CD4-positive, alpha-beta memory T cell (primary cell): Measurements from ENCODE around the gene HYAL3. TPM values are rescaled to one million over a fixed set of nuclear protein-coding genes. Genes with fewer than 3 reads are reported as not detected.
A peak's percentile ranks its signal among the peaks of the same experiment; 100 is the strongest.

Experiments
- CTCF ChIA-PET: fragments of 350-600 bp; sonication (Branson Sonifier 250); formaldehyde crosslinking; loops from one replicate; lab custom pipeline; 2021; ENCODE audit warnings: inconsistent platforms; ENCODE audit not compliant: partially characterized antibody; lab: Charles Lee
- POLR2A ChIA-PET: fragments of 350-600 bp; sonication (Branson Sonifier 250); formaldehyde crosslinking; loops from one replicate; lab custom pipeline; 2021; ENCODE audit not compliant: partially characterized antibody; lab: Charles Lee
- DNase-seq, 5 donors: peaks; one replicate each; pipeline versions ENCODE4 v3.0.0 to v3.0.0-alpha.2; 2020 to 2022; ENCODE audit warnings: mixed read lengths in 1 of 5
- H3K27ac ChIP-seq: one replicate; pipeline ENCODE4 v1.7.0; 2013; ENCODE audit warnings: low read depth, low read length
- H3K27me3 ChIP-seq: 2 replicates; pipeline ENCODE4 v1.7.0; 2013; ENCODE audit warnings: mild to moderate bottlenecking, low read length, moderate library complexity; ENCODE audit not compliant: insufficient read depth
- H3K36me3 ChIP-seq: 2 replicates; pipeline ENCODE4 v1.7.0; 2013; ENCODE audit warnings: mild to moderate bottlenecking, low read length, moderate library complexity; ENCODE audit not compliant: insufficient read depth
- H3K4me1 ChIP-seq: 2 replicates; pipeline ENCODE4 v1.7.0; 2013; ENCODE audit warnings: mild to moderate bottlenecking, low read length, moderate library complexity; ENCODE audit not compliant: insufficient read depth
- H3K4me3 ChIP-seq, 2 donors: one replicate each; pipeline ENCODE4 v1.7.0; 2013; ENCODE audit warnings: low read length in 2 of 2, mild to moderate bottlenecking in 1 of 2
- H3K9me3 ChIP-seq, 2 donors: one replicate each; pipeline ENCODE4 v1.7.0; 2013; ENCODE audit warnings: low read length in 2 of 2, control low read depth in 1 of 2; ENCODE audit not compliant: control insufficient read depth in 1 of 2
- H3K27ac Mint-ChIP-seq, 7 donors: one replicate each; pipeline ENCODE4 v1.8.0; 2020 to 2021; ENCODE audit warnings: mixed read lengths in 7 of 7, mild to moderate bottlenecking in 6 of 7, inconsistent platforms in 3 of 7, moderate library complexity in 3 of 7
- H3K27me3 Mint-ChIP-seq, 2 donors: one replicate each; pipeline ENCODE4 v1.8.0; 2020 to 2021; ENCODE audit warnings: mixed read lengths in 2 of 2
- H3K36me3 Mint-ChIP-seq, 2 donors: one replicate each; pipeline ENCODE4 v1.8.0; 2020 to 2021; ENCODE audit warnings: mixed read lengths in 2 of 2, inconsistent platforms in 1 of 2, mild to moderate bottlenecking in 1 of 2
- H3K4me1 Mint-ChIP-seq, 4 donors: one replicate each; pipeline ENCODE4 v1.8.0; 2020 to 2021; ENCODE audit warnings: mixed read lengths in 4 of 4, mild to moderate bottlenecking in 1 of 4
- H3K4me3 Mint-ChIP-seq, 8 donors: one replicate each; pipeline ENCODE4 v1.8.0; 2020 to 2021; ENCODE audit warnings: mixed read lengths in 8 of 8, mild to moderate bottlenecking in 7 of 8, moderate library complexity in 6 of 8, inconsistent platforms in 3 of 8
- H3K9me3 Mint-ChIP-seq, 8 donors: one replicate each; pipeline ENCODE4 v1.8.0; 2020 to 2021; ENCODE audit warnings: mixed read lengths in 8 of 8, mild to moderate bottlenecking in 5 of 8, inconsistent platforms in 3 of 8, moderate library complexity in 1 of 8
- intact Hi-C: fragments of 100-400 bp; cut with micrococcal nuclease; formaldehyde crosslinking; loops from one replicate; pipeline ENCODE4 v1.15.1; 2023
- polyA plus RNA-seq, 2 donors: library from polyadenylated mRNA; unstranded; fragments of 300-500 nt; fragmentation: Illumina TruSeq; gene quantifications; one replicate each; pipeline ENCODE4 v1.2.3, GENCODE V29; 2021
- total RNA-seq, 2 experiments: library from RNA; stranded (reverse); gene quantifications; one replicate each; pipeline ENCODE4 v1.2.3, GENCODE V29; 2021

Gene HYAL3, protein sequence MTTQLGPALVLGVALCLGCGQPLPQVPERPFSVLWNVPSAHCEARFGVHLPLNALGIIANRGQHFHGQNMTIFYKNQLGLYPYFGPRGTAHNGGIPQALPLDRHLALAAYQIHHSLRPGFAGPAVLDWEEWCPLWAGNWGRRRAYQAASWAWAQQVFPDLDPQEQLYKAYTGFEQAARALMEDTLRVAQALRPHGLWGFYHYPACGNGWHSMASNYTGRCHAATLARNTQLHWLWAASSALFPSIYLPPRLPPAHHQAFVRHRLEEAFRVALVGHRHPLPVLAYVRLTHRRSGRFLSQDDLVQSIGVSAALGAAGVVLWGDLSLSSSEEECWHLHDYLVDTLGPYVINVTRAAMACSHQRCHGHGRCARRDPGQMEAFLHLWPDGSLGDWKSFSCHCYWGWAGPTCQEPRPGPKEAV
- total RNA-seq (1 to 10 TPM; 5.1 to 5.4 TPM), polyA plus RNA-seq (1 to 10 TPM; 4.4 to 7.1 TPM)

DNA sequence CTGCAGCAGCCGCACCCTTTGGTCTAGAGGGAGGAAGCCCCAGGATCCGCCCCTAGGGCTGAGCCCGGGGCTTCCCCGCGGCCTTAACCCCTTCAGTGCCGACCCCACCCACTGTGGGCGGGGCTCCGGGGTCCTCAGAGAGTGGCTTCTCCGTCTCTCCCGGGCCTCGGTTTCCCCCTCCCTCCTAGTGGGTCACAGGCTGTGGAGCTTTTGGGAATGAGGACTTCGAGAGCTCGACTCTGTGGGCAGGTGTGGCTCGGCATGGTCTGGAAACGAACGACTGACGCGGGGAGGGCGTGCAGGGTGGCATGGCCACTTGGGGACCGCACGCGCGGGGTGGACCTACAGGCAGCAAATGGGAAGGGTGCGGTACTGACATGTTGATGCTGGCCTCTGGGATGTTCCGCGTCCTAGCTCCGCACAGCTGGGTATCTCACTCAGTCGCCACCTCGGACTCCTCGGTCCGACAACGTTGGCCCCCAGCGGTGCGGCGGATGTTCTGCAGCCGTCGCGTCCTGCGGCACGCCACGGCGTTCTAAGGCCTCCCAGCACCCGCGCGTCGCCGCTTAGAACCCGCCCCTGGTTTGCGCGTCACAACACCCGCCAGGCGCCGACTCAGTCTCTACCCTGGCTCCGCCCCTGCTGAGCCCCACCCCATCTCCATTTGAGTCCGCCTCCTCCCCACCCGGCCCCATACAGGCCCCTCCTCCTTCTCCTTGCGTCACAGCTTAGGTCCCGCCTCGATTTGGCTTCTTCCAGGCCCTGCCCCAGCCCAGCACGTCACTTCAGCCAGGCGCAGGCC is at the start of gene HYAL3, which contains the start of gene NAA80:
Gene HYAL3, minus strand, starts transcription at position 570 of the 802 bp plus-strand sequence. CDS start 3,803 bp downstream, outside the sequence.
Gene NAA80, minus strand, starts transcription at position 570 of the 802 bp plus-strand sequence. CDS start 1,942 bp downstream, outside the sequence.
- Mint-ChIP-seq H3K4me3 (peak within 1 kb of the TSS; percentile 95 to 100 (median 97)), H3K9me3 (no peaks in the 10 kb centered on the region), H3K36me3 (peaks cover 0 to 7% of the 10 kb centered on the region in 2 donors), H3K27ac (peak within 1 kb of the TSS; percentile 95 to 100 (median 100)), H3K4me1 (peaks cover 12 to 47% (median 26%) of the 10 kb centered on the region in 4 donors), H3K27me3 (no peaks in the 10 kb centered on the region)
- peak; percentile 100 for DNase-seq
- H3K4me3 ChIP-seq = peak within 1 kb of the TSS; percentile 74 to 85
- peaks cover 25% of the 10 kb centered on the region for H3K4me1 ChIP-seq
- ChIA-PET POLR2A (interaction anchor here (0.5 to 9.2 kb wide), 23 partner anchors 9 to 1252 kb away, joined by 3 to 178 read pairs (median 5); partner anchors contain the start of genes C3orf18, CYB561D2, GNAI2 and HEMK1), CTCF (interaction anchor here (0.8 to 3.8 kb wide), 17 partner anchors 15 to 104 kb away, joined by 3 to 37 read pairs (median 5); partner anchors contain the start of genes GNAI2, HYAL2, LSMEM2 and TUSC2)
- no peaks in the 10 kb centered on the region for H3K9me3 ChIP-seq
- intact Hi-C loops = loop anchor here (1.0 to 2.0 kb wide), 8 partner anchors 22 to 360 kb away; partner anchors contain the start of genes CYB561D2, NPRL2, TMEM115 and TUSC2
- peak within 1 kb of the TSS; percentile 90 for H3K27ac ChIP-seq
- H3K27me3 ChIP-seq = no peaks in the 10 kb centered on the region
- no peaks in the 10 kb centered on the region for H3K36me3 ChIP-seq

DNA sequence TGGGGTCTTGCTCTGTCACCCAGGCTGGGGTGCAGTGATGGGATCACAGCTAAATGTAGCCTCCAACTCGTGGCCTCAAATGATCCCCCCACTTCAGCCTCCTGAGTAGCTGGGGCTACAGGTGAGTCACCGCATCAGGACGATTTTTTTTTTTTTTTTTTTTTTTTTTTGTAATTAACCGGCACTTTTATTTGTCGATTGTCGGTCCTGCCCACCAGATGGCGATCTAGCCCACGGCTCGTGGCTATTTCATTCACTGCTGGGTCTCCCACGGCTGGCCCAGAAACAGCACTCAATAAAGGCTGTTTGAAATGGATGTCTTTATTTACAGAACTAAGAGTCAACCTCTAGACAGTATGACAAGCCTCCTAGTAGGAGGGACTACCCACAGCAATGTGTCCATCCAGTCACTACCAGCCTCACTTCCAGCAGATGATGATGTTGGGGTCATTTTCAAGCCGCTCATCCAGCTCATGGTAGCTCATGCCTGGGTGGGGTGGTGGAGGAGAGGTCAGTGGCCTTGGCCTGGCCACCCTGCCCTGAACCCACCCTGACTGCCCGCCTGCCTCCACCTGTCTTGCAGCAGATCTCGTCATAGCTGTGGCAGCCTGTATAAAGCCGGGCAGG is 48.1 kb upstream of the HYAL3 start:
- H3K36me3 ChIP-seq = peaks cover 15% of the 10 kb centered on the region
- peaks cover 23 to 87% (median 54%) of the 10 kb centered on the region in 4 donors for H3K4me1 Mint-ChIP-seq
- no peaks in the 10 kb centered on the region for H3K27me3 Mint-ChIP-seq
- peaks cover 0 to 36% of the 10 kb centered on the region in 2 donors for H3K36me3 Mint-ChIP-seq
- peak overlapping the region in 4 of 8 donors; percentile 32 to 77 (median 40) for H3K4me3 Mint-ChIP-seq
- H3K4me3 ChIP-seq = no peak overlapping the region
- ChIA-PET CTCF (interaction anchor here (0.6 to 4.5 kb wide), 17 partner anchors 9 to 1897 kb away, joined by 3 to 84 read pairs (median 3); partner anchors contain the start of genes CISH, HEMK1, HYAL3 and NAA80), POLR2A (interaction anchor here (0.6 to 23.7 kb wide), 10 partner anchors 12 to 271 kb away, joined by 3 to 595 read pairs (median 4); partner anchors contain the start of genes C3orf18, HEMK1, RASSF1 and TMEM115)
- H3K27ac Mint-ChIP-seq = peak overlapping the region; percentile 64 to 96 (median 82)
- intact Hi-C loops = loop anchor here (1.0 kb wide), 2 partner anchors 89 to 195 kb away; no protein-coding TSS in a partner anchor
- H3K9me3 Mint-ChIP-seq = no peaks in the 10 kb centered on the region
- peaks cover 65% of the 10 kb centered on the region for H3K4me1 ChIP-seq
- H3K27me3 ChIP-seq = no peaks in the 10 kb centered on the region
- DNase-seq = peak; percentile 78 to 81 (median 79)
- H3K9me3 ChIP-seq = no peaks in the 10 kb centered on the region
- peak overlapping the region; percentile 39 for H3K27ac ChIP-seq

DNA sequence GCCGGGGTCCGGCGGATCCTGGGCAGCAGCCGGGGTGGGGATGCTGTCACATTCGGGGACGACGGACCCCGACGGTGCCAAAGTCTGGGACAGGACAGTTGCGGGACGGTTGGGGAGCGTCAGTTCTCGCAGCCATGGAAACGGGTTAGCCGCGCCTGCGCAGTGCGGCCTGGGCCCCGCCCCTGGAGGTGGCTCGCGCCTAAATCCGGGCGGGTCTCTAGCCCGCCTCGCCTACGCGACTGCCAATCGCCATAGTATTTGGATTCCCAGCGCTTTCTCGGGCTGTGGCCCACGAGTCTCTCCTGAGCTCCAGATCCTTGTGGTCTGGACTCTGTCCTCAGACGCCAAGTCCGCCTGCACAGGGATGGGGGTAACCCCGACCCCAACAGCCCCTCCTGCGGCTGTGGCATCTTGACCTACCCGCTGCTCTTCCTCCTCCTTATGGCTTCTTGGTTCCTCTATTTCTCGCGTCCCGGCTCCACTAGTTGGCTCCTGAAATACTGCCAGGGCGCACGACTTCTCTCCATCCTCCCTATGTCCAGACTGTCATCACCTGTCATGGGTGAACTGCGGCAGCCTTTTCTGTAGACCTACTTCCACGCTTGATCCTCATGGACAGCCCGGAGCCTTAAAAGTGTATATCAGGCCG is 46.5 kb upstream of the HYAL3 start, which contains the start of gene ZMYND10:
Gene ZMYND10, minus strand, starts transcription at position 147 of the 649 bp plus-strand sequence. CDS start 153 bp downstream, outside the sequence.
- H3K36me3 Mint-ChIP-seq = peaks cover 0 to 27% of the 10 kb centered on the region in 2 donors
- peak within 1 kb of the TSS; percentile 24 for H3K27ac ChIP-seq
- H3K36me3 ChIP-seq = peaks cover 15% of the 10 kb centered on the region
- no peaks in the 10 kb centered on the region for H3K9me3 ChIP-seq
- H3K9me3 Mint-ChIP-seq = no peaks in the 10 kb centered on the region
- peaks cover 23 to 81% (median 50%) of the 10 kb centered on the region in 4 donors for H3K4me1 Mint-ChIP-seq
- peak within 1 kb of the TSS; percentile 43 to 81 (median 68) for H3K4me3 Mint-ChIP-seq
- peak within 1 kb of the TSS in 6 of 7 donors; percentile 29 to 96 (median 76) for H3K27ac Mint-ChIP-seq
- ChIA-PET CTCF (interaction anchor here (0.7 to 4.1 kb wide), 7 partner anchors 9 to 197 kb away, joined by 3 to 46 read pairs (median 5); partner anchors contain the start of gene TMEM115), POLR2A (interaction anchor here (0.7 to 23.7 kb wide), 5 partner anchors 6 to 47 kb away, joined by 3 to 595 read pairs (median 153); partner anchors contain the start of genes CYB561D2, HYAL3, NAA80 and NPRL2)
- H3K4me1 ChIP-seq = peaks cover 63% of the 10 kb centered on the region
- no peaks in the 10 kb centered on the region for H3K27me3 Mint-ChIP-seq
- intact Hi-C loops = no loop called here
- peak within 1 kb of the TSS in 1 of 2 donors; percentile 27 for H3K4me3 ChIP-seq
- DNase-seq = peak; percentile 72 to 76 (median 75)
- H3K27me3 ChIP-seq = no peaks in the 10 kb centered on the region

DNA sequence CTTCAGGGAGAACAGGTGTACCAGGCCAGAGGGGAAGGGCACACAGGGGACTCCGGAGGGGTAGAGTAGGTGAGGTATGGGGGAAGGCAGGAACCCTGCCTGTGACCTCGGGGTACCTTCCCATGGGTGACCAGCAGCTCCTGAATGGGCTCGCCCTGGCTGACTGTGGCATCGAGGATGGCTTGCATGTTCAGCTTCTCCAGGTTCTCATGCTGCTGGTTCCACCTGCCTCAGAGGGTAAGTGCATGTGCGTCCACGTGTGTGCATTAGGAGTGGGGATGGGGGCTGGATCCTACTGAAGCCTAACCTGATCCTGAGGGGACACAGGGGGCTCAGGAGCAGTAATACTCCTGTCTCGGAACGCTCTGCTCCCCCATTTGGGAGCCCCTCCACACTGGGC is 45.8 kb upstream of the HYAL3 start:
- intact Hi-C loops = no loop called here
- Mint-ChIP-seq H3K4me1 (peaks cover 21 to 77% (median 46%) of the 10 kb centered on the region in 4 donors), H3K36me3 (peaks cover 0 to 20% of the 10 kb centered on the region in 2 donors), H3K9me3 (no peaks in the 10 kb centered on the region), H3K4me3 (peak overlapping the region in 1 of 8 donors; percentile 70), H3K27me3 (no peaks in the 10 kb centered on the region), H3K27ac (peak overlapping the region in 1 of 7 donors; percentile 63)
- Histone ChIP-seq H3K4me1 (peaks cover 65% of the 10 kb centered on the region), H3K27me3 (no peaks in the 10 kb centered on the region), H3K9me3 (no peaks in the 10 kb centered on the region), H3K36me3 (peaks cover 15% of the 10 kb centered on the region), H3K27ac (no peak overlapping the region), H3K4me3 (peak overlapping the region in 1 of 2 donors; percentile 27)
- DNase-seq = no peak
- POLR2A ChIA-PET = interaction anchor here (1.3 to 23.7 kb wide), 3 partner anchors 7 to 46 kb away, joined by 4 to 595 read pairs (median 595); partner anchors contain the start of genes CYB561D2, HYAL3, NAA80 and NPRL2
- CTCF ChIA-PET = interaction anchor here (1.0 to 4.1 kb wide), 5 partner anchors 8 to 201 kb away, joined by 3 to 46 read pairs (median 5); no protein-coding TSS in a partner anchor

DNA sequence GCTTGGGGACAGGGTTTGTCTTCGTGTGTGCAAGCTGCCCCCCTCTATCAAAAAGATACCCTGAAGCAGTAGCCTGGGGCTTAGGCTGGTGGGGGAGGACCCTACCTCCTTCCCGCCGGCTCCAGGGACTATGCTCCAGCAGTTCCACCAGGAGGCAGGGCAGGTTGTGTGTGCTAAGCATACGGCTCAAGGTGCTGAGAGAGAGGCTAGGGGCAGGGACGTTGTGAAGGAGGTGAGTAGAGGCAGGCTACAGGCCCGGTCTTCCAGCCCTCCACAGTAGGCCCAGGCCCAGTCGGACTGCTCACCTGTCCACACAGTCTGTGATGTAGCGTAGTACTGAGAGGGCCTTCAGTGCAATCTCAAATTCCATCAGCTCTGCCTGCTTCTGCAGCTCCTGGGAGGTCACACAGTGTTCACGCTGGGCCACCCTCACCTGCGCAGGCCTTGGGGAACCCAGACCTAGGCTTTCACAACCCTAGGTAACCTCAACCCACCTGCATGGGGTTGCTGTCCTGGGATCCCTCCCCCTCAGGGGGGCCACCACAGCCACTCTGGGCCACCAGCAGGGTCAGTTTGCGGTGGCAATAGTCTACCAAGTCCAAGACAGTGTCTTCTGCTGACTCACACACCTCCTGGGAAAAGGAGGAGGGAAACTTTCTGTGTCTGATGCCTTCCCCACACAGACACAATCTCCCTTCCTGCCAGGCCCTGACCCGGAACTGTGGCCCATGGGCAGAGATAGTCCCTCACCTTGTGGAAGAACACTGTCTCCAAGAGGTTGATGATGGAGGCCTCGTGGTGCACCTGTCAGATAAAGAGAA is 43.8 kb upstream of the HYAL3 start:
- H3K4me1 Mint-ChIP-seq = peaks cover 24 to 77% (median 47%) of the 10 kb centered on the region in 4 donors
- intact Hi-C loops = no loop called here
- no peaks in the 10 kb centered on the region for H3K27me3 ChIP-seq
- H3K4me3 ChIP-seq = no peak overlapping the region
- ChIA-PET POLR2A (interaction anchor here (1.5 to 23.7 kb wide), 4 partner anchors 8 to 226 kb away, joined by 3 to 595 read pairs (median 386); partner anchors contain the start of genes CYB561D2, HEMK1, HYAL3 and IFRD2), CTCF (interaction anchor here (1.6 kb wide), 1 partner anchor 203 kb away, joined by 3 read pairs; no protein-coding TSS in a partner anchor)
- peaks cover 65% of the 10 kb centered on the region for H3K4me1 ChIP-seq
- peaks cover 0 to 2% (median 0%) of the 10 kb centered on the region in 8 donors for H3K9me3 Mint-ChIP-seq
- H3K4me3 Mint-ChIP-seq = peak overlapping the region in 1 of 8 donors; percentile 15
- H3K27me3 Mint-ChIP-seq = no peaks in the 10 kb centered on the region
- no peaks in the 10 kb centered on the region for H3K9me3 ChIP-seq
- peak overlapping the region in 5 of 7 donors; percentile 13 to 93 (median 62) for H3K27ac Mint-ChIP-seq
- H3K36me3 ChIP-seq = peaks cover 6% of the 10 kb centered on the region
- DNase-seq = no peak
- H3K36me3 Mint-ChIP-seq = peaks cover 0 to 15% of the 10 kb centered on the region in 2 donors
- H3K27ac ChIP-seq = no peak overlapping the region
